ENCODE data around the gene MYLK3. TPM values are rescaled to one million over a fixed set of nuclear protein-coding genes. Genes with fewer than 3 reads are reported as not detected.

The MYLK3 gene
- total RNA-seq, 2 experiments from 2014 or later: 0.38 TPM; not detected in 1

DNA sequence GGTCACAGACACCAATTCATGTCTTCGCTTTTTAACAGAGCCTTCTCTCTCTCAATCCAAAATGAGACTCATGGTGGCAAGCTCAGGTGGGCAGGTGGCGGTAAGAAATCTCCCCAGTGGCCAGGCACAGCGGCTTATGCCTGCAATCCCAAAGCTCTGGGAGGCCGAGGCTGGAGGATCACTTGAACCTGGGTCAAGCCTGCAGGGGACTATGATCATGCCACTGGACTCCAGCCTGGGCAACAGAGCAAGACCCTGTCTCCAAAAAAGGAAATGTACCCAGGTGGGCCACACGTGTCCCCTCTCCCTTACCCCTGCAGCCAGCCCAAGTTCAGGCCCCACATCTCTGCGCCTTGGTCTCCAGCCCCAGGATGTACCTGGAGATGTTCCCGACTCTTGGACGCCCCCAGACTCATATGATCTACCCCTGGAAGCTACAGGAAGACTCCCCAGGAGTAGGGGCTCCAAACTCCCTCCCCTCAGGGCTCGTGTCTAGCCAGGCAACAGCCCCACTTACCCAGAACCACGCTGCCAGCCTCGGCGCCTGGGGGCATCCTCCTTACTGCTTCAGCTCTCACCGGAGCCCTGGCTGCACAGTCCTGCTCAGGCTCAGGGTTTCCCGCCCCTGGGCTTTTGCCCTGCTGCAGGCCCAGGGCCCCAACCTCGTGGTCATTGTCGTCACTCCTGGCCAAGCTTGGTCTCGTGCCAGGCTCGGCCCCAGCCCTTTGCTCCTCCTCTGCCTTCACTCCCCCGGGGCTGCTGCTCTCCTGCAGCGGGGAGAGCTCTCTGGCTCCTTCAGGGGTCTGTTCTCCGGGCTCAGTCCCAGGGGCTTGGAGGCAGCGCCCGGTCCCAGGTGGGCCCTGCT, 16.2 kb downstream of the MYLK3 start:
- no peaks in the 10 kb centered on the region for H3K36me3 ChIP-seq (ENCODE audit: insufficient read depth, low read length)

DNA sequence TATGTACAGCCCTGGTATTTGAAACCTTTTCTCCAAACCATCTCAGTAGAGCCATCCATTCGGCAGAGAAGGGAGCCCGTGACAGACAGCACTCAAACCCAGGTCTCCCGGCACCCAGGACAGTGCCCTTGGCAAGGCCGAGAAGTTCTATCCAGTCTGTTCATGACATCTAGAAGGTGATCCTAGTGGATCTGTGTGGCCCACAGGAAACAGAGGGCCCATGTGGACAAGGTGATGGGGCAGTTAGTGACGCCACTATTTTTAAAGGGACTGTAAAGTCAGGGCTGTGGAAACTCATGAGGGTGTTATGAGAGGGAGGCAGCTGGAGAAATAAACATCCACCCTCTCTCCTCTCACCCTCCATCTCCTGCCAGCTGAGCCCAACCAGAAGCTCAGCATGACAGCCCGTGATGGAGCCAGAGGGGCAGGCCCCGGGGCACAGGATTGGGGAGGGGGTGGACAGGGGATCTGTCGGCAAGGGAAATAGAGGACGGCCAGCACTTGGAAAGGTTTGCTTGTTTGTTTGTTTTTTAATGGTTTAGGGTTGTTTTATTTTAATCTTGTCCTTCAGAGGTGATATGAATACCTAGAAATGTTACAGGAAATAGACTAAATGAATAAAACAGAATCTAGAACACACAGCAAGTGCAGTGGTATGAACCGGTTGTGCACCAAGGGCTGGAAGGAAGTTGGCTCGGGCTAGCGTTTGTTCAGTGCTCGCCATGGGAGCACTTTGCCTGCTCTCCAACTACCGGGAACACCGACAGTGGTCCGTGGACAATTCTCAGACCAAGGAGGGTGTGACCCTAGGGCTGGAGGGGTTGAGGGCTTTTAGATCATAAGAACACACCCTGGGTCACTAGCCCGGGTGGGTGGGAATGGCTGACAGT, 17.1 kb downstream of the MYLK3 start:
- Histone ChIP-seq H3K9me3 (ENCODE audit: control insufficient read depth in 1 of 2, insufficient read depth in 1 of 2, low read length in 2 of 2) (no peaks in the 10 kb centered on the region), H3K27ac (ENCODE audit: low read depth in 1 of 2, low read length in 2 of 2) (no peak overlapping the region), H3K4me1 (ENCODE audit: insufficient read depth, low read length) (no peaks in the 10 kb centered on the region), H3K36me3 (ENCODE audit: insufficient read depth, low read length) (no peaks in the 10 kb centered on the region), H3K4me3 (ENCODE audit: low read length) (no peak overlapping the region), H3K27me3 (ENCODE audit: control insufficient read depth in 1 of 2, insufficient read depth in 2 of 2, low read length in 2 of 2) (no peaks in the 10 kb centered on the region)
- ChIA-PET POLR2A (no interaction called here), CTCF (no interaction called here)
- H3K4me1 Mint-ChIP-seq (ENCODE audit: low read depth): no peaks in the 10 kb centered on the region
- H3K27ac Mint-ChIP-seq: no peak overlapping the region
- no peak for DNase-seq
- no peak for ATAC-seq (ENCODE audit: poor library complexity)
- no peak overlapping the region for H3K4me3 Mint-ChIP-seq
- no peaks in the 10 kb centered on the region for H3K27me3 Mint-ChIP-seq
- intact Hi-C loops (cut with DNase I, micrococcal nuclease): no loop called here
- H3K9me3 Mint-ChIP-seq: no peaks in the 10 kb centered on the region
- H3K36me3 Mint-ChIP-seq (ENCODE audit: low read depth): no peaks in the 10 kb centered on the region
- TF ChIP-seq CTCF (IDR thresholded peaks at IDR 0.05): no peak

More for the DNA sequence above, 16.2 kb downstream of the MYLK3 start:
- Mint-ChIP-seq H3K27me3 (no peaks in the 10 kb centered on the region), H3K4me1 (ENCODE audit: low read depth) (no peaks in the 10 kb centered on the region), H3K9me3 (no peaks in the 10 kb centered on the region), H3K4me3 (no peak overlapping the region), H3K36me3 (ENCODE audit: low read depth) (no peaks in the 10 kb centered on the region), H3K27ac (no peak overlapping the region)
- TF ChIP-seq CTCF (IDR thresholded peaks at IDR 0.05): no peak
- ATAC-seq (ENCODE audit: poor library complexity) (no peak), DNase-seq (no peak)
- intact Hi-C loops (cut with DNase I, micrococcal nuclease): no loop called here
- Histone ChIP-seq H3K27ac (ENCODE audit: low read depth in 1 of 2, low read length in 2 of 2) (no peak overlapping the region), H3K27me3 (ENCODE audit: control insufficient read depth in 1 of 2, insufficient read depth in 2 of 2, low read length in 2 of 2) (no peaks in the 10 kb centered on the region), H3K9me3 (ENCODE audit: control insufficient read depth in 1 of 2, insufficient read depth in 1 of 2, low read length in 2 of 2) (no peaks in the 10 kb centered on the region), H3K4me1 (ENCODE audit: insufficient read depth, low read length) (no peaks in the 10 kb centered on the region), H3K4me3 (ENCODE audit: low read length) (no peak overlapping the region)
- CTCF ChIA-PET: no interaction called here
- POLR2A ChIA-PET: no interaction called here

DNA sequence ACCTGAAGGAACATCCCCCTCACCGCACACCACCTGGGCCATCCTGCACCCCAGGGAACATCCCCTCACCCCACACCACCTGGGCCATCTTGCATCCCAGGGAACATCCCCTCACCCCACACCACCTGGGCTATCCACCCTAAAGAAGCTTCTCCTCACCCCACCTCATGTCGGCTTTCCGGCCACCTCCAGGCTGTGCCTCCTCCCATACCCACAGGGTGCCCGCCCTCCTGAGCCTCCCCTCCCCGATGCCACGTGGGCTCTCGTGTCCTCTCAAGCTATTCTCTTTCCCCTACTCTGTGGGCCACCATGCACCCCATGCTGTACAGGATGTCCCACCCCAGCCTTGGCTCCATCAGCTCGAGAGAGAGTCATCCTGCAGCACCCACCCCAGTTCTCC, 18.0 kb downstream of the MYLK3 start:
- CTCF ChIA-PET: no interaction called here
- H3K36me3 Mint-ChIP-seq (ENCODE audit: low read depth): no peaks in the 10 kb centered on the region

More for the DNA sequence above, 18.0 kb downstream of the MYLK3 start:
- intact Hi-C loops (cut with DNase I, micrococcal nuclease): no loop called here
- POLR2A ChIA-PET: no interaction called here
- H3K4me3 Mint-ChIP-seq: no peak overlapping the region
- H3K36me3 ChIP-seq (ENCODE audit: insufficient read depth, low read length): no peaks in the 10 kb centered on the region
- H3K27me3 ChIP-seq (ENCODE audit: control insufficient read depth in 1 of 2, insufficient read depth in 2 of 2, low read length in 2 of 2): no peaks in the 10 kb centered on the region
- H3K27ac ChIP-seq (ENCODE audit: low read depth in 1 of 2, low read length in 2 of 2): no peak overlapping the region
- no peaks in the 10 kb centered on the region for H3K9me3 ChIP-seq (ENCODE audit: control insufficient read depth in 1 of 2, insufficient read depth in 1 of 2, low read length in 2 of 2)
- peaks cover 4% of the 10 kb centered on the region for H3K9me3 Mint-ChIP-seq
- H3K4me3 ChIP-seq (ENCODE audit: low read length): no peak overlapping the region
- H3K4me1 Mint-ChIP-seq (ENCODE audit: low read depth): no peaks in the 10 kb centered on the region
- H3K27ac Mint-ChIP-seq: no peak overlapping the region
- no peaks in the 10 kb centered on the region for H3K27me3 Mint-ChIP-seq
- no peaks in the 10 kb centered on the region for H3K4me1 ChIP-seq (ENCODE audit: insufficient read depth, low read length)
- TF ChIP-seq CTCF (IDR thresholded peaks at IDR 0.05): no peak
- DNase-seq (no peak), ATAC-seq (ENCODE audit: poor library complexity) (no peak)

Data from CD4-positive, alpha-beta T cell (primary cell).